ENCODE data around the gene LCE1B. TPM values are rescaled to one million over a fixed set of nuclear protein-coding genes. Genes with fewer than 3 reads are reported as not detected.

Gene LCE1B, protein sequence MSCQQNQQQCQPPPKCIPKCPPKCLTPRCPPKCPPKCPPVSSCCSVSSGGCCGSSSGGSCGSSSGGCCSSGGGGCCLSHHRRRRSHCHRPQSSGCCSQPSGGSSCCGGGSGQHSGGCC
- not detected for total RNA-seq

DNA sequence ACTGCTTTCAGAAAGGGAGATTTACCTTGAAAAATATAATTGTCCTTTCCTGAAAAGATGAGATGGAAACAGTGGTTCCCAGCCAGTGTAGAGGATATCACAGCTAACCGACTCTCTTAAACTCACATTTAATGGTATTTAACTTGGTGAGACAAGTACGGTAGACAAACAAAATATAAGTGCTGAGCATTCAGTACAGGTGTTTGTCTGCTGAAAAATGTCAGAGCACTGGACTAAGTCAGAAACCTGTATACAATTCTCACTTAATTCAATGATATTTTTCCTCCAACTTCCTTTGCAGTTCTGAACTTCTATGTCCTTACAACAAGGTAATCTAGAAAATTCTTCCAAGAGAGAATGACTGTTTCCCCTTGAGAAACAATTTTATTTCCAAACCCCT is at the start of gene LCE1B:
LCE1B (plus strand) TSS at position 301 of the 400 bp plus-strand sequence. CDS start 476 bp downstream, outside the sequence.
- ChIA-PET CTCF (no interaction called here), POLR2A (no interaction called here)
- Mint-ChIP-seq H3K4me3 (no peak within 1 kb of the TSS), H3K27me3 (peaks cover 5% of the 10 kb centered on the region), H3K36me3 (ENCODE audit: low read depth) (no peaks in the 10 kb centered on the region), H3K9me3 (no peaks in the 10 kb centered on the region), H3K4me1 (no peaks in the 10 kb centered on the region), H3K27ac (no peak within 1 kb of the TSS)
- DNase-seq = no peak

- CTCF ChIA-PET = no interaction called here
- DNase-seq = no peak
- Mint-ChIP-seq H3K27me3 (peaks cover 7% of the 10 kb centered on the region), H3K9me3 (no peaks in the 10 kb centered on the region), H3K4me3 (no peak overlapping the region), H3K27ac (no peak overlapping the region), H3K36me3 (ENCODE audit: low read depth) (no peaks in the 10 kb centered on the region), H3K4me1 (no peaks in the 10 kb centered on the region)
- POLR2A ChIA-PET = no interaction called here
Measured at GRCh38 chr1:152768847-152769533, 42.8 kb upstream of the LCE1B start.

- Mint-ChIP-seq H3K4me3 (no peak overlapping the region), H3K27me3 (peaks cover 7% of the 10 kb centered on the region), H3K4me1 (no peaks in the 10 kb centered on the region), H3K27ac (no peak overlapping the region), H3K36me3 (ENCODE audit: low read depth) (no peaks in the 10 kb centered on the region), H3K9me3 (no peaks in the 10 kb centered on the region)
- POLR2A ChIA-PET = no interaction called here
- CTCF ChIA-PET = no interaction called here
- no peak for DNase-seq
Measured at GRCh38 chr1:152770411-152770810, 41.4 kb upstream of the LCE1B start.

DNA sequence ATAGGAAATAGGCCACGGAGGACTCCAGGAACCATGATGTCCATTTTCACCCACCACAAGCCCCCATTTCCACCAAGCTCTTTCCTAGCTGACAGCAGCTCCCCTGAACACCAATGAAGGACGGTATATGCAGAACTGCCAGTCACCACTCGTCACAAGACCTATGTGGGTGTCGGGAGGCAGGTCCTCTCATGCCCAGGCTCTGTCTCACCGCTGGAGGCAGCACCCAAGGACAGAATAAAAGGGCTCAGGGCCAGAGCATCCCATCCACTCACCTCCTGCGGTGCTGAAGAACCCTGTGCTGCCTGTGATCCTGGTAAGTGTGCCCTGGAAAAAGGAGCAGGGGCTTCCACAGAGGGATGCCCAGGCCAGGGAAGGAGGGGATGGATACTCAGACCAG is 36.9 kb upstream of the LCE1B start, which contains the start of gene LCE1F:
LCE1F (plus strand) TSS at position 266 of the 400 bp plus-strand sequence. CDS start 1,232 bp downstream, outside the sequence.
- H3K27ac Mint-ChIP-seq = no peak within 1 kb of the TSS
- H3K4me3 Mint-ChIP-seq = no peak within 1 kb of the TSS
- ChIA-PET POLR2A (no interaction called here), CTCF (no interaction called here)
- peaks cover 9% of the 10 kb centered on the region for H3K27me3 Mint-ChIP-seq
- H3K4me1 Mint-ChIP-seq = no peaks in the 10 kb centered on the region
- no peaks in the 10 kb centered on the region for H3K9me3 Mint-ChIP-seq
- no peak for DNase-seq
- H3K36me3 Mint-ChIP-seq (ENCODE audit: low read depth) = no peaks in the 10 kb centered on the region

GRCh38 chr1:152776361-152776760 is 35.4 kb upstream of the LCE1B start:
- no peaks in the 10 kb centered on the region for H3K36me3 Mint-ChIP-seq (ENCODE audit: low read depth)
- CTCF ChIA-PET = no interaction called here
- H3K4me3 Mint-ChIP-seq = no peak overlapping the region
- H3K9me3 Mint-ChIP-seq = no peaks in the 10 kb centered on the region
- no peak overlapping the region for H3K27ac Mint-ChIP-seq
- no peaks in the 10 kb centered on the region for H3K4me1 Mint-ChIP-seq
- peaks cover 7% of the 10 kb centered on the region for H3K27me3 Mint-ChIP-seq
- POLR2A ChIA-PET = no interaction called here
- no peak for DNase-seq

DNA sequence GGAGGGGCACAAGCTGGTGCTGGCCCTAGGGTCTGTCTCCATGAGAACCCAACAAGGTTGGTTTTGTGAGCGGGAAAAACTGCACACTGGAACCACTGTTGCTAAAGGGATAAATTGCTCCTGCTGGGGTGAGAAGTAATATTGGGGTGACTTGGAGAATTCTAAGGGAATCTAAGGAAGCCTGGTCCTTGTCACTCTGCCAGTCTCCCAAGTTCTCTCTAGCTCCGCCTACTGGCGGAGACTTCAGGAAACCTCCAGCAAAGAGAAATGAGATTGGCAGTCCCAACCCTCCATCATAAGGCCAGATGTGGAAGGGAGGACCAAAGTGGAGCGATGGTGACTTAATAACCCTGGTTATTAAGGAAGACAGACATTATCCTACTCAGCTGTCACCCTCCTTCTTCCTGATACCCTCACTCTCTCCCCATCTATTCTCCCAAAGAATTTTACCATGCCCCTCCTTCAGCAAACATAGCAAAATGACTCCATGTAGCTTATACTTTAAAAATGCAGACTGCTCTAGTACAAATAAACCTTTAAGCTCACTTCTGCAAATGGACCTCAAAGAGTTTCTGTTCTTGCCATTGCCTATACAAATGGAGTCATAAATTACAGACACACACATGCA is 34.1 kb upstream of the LCE1B start:
- H3K27me3 Mint-ChIP-seq = peaks cover 5% of the 10 kb centered on the region
- ChIA-PET POLR2A (no interaction called here), CTCF (interaction anchor here (1.0 to 1.7 kb wide), 2 partner anchors 10 to 30 kb away, joined by 3 to 5 read pairs; no protein-coding TSS in a partner anchor)
- H3K27ac Mint-ChIP-seq = no peak overlapping the region
- H3K36me3 Mint-ChIP-seq (ENCODE audit: low read depth) = no peaks in the 10 kb centered on the region
- no peak overlapping the region for H3K4me3 Mint-ChIP-seq
- no peaks in the 10 kb centered on the region for H3K4me1 Mint-ChIP-seq
- H3K9me3 Mint-ChIP-seq = no peaks in the 10 kb centered on the region
- DNase-seq = no peak

DNA sequence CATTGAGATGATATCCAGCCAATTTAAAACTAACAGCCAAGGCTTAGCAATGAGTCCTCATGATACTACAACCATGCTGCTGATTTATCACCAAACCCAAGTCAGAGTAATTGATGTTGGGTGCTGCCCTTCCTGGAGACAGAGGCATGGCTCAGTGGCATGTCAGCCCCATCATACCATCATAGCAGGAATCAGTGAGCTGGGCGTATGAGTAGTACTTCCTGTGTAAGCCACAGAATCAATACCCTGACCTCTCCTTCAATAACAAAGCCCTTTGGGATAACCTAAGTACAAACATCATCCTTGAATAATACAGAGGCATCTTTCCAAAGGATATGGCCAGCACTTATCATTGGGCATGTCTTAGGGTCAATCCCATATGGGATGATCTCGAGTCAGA is 28.7 kb upstream of the LCE1B start:
- H3K9me3 Mint-ChIP-seq = no peaks in the 10 kb centered on the region
- no peak overlapping the region for H3K27ac Mint-ChIP-seq
- DNase-seq = no peak
- ChIA-PET POLR2A (no interaction called here), CTCF (no interaction called here)
- no peaks in the 10 kb centered on the region for H3K36me3 Mint-ChIP-seq (ENCODE audit: low read depth)
- H3K4me1 Mint-ChIP-seq = peaks cover 4% of the 10 kb centered on the region
- peaks cover 18% of the 10 kb centered on the region for H3K27me3 Mint-ChIP-seq
- H3K4me3 Mint-ChIP-seq = no peak overlapping the region

- H3K27me3 Mint-ChIP-seq = peaks cover 23% of the 10 kb centered on the region
- H3K4me1 Mint-ChIP-seq = peaks cover 4% of the 10 kb centered on the region
- H3K36me3 Mint-ChIP-seq (ENCODE audit: low read depth) = no peaks in the 10 kb centered on the region
- POLR2A ChIA-PET = no interaction called here
- H3K4me3 Mint-ChIP-seq = no peak within 1 kb of the TSS
- no peak within 1 kb of the TSS for H3K27ac Mint-ChIP-seq
- CTCF ChIA-PET = no interaction called here
- no peaks in the 10 kb centered on the region for H3K9me3 Mint-ChIP-seq
- no peak for DNase-seq
Measured at GRCh38 chr1:152786077-152786476, 25.7 kb upstream of the LCE1B start, which contains the start of gene LCE1E. Gene LCE1E, plus strand, starts transcription at chr1:152786257. Its CDS starts 1,043 bp downstream, at chr1:152787300.

- ChIA-PET POLR2A (no interaction called here), CTCF (no interaction called here)
- no peak for DNase-seq
- Mint-ChIP-seq H3K4me3 (no peak overlapping the region), H3K4me1 (no peaks in the 10 kb centered on the region), H3K27me3 (peaks cover 2% of the 10 kb centered on the region), H3K27ac (no peak overlapping the region), H3K36me3 (ENCODE audit: low read depth) (no peaks in the 10 kb centered on the region), H3K9me3 (no peaks in the 10 kb centered on the region)
Measured at GRCh38 chr1:152795686-152796085, 16.1 kb upstream of the LCE1B start.

DNA sequence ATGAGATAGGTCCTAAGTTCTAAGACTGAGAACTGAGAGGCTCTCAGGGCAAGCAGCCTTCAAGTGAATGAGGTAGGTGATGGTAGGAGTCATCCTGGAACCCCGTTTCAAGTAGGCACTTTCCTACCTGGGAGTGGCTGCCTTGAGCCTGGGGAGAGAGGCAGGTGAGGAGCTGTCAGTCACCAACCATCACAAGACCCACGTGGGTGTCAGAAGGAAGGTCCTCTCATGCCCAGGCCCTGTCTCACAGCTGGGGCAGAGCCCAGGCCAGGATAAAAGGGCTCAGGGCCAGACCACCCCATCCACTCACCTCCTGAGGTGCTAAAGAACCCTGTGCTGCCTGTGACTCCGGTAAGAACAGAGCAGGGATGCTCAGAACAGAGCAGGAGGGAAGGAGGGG is 15.3 kb upstream of the LCE1B start, which contains the start of gene LCE1D:
LCE1D (plus strand) TSS at position 301 of the 400 bp plus-strand sequence. CDS start 1,074 bp downstream, outside the sequence.
- Mint-ChIP-seq H3K36me3 (ENCODE audit: low read depth) (no peaks in the 10 kb centered on the region), H3K4me1 (no peaks in the 10 kb centered on the region), H3K4me3 (no peak within 1 kb of the TSS), H3K9me3 (no peaks in the 10 kb centered on the region), H3K27ac (no peak within 1 kb of the TSS), H3K27me3 (peaks cover 4% of the 10 kb centered on the region)
- POLR2A ChIA-PET = no interaction called here
- no peak for DNase-seq
- CTCF ChIA-PET = no interaction called here

DNA sequence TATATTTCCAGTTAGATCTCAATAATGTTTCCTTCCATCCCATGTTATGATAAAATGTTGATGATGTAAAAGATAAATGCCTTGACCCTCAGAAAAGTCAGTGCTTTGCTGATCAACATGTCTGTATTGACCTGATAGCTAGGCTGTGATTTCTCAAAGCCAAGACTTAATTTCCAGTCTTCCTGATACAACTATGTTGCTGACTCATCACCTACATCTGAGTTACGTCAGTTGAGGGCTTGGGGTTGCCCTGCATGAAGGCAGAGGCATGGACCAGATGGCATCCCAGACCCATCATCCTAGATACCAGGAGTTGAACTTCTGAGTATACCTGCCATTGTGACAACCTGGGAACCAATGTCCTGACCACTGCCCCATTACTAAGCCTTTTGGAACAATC is 10.4 kb upstream of the LCE1B start:
- no peak overlapping the region for H3K27ac Mint-ChIP-seq
- no peaks in the 10 kb centered on the region for H3K36me3 Mint-ChIP-seq (ENCODE audit: low read depth)
- no peak overlapping the region for H3K4me3 Mint-ChIP-seq
- no peaks in the 10 kb centered on the region for H3K4me1 Mint-ChIP-seq
- H3K9me3 Mint-ChIP-seq = no peaks in the 10 kb centered on the region
- DNase-seq = no peak
- H3K27me3 Mint-ChIP-seq = peaks cover 8% of the 10 kb centered on the region
- CTCF ChIA-PET = no interaction called here
- POLR2A ChIA-PET = no interaction called here

DNA sequence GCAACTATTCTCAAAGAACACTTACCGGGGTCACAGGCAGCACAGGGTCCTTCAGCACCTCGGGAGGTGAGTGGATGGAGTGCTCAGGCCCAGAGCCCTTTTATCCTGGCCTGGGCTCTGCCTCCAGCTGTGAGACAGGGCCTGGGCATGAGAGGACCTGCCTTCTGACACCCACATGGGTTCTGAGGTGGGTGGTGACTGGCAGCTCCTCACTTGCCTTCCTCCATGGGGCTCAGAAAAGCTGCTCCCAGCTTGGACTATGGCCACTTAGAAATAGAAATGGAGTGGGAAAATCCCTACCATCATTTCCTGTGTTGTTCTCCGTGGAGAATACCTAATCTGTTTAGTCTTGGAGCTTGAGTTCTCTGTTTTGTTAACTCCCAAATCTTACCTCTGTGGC is 5.2 kb upstream of the LCE1B start, which contains the start of gene LCE1C:
LCE1C (minus strand) TSS at position 76 of the 400 bp plus-strand sequence. CDS start 1,173 bp downstream, outside the sequence.
- H3K9me3 Mint-ChIP-seq = no peaks in the 10 kb centered on the region
- no peak within 1 kb of the TSS for H3K27ac Mint-ChIP-seq
- ChIA-PET CTCF (interaction anchor here (0.6 kb wide), 1 partner anchor 14 kb away, joined by 3 read pairs; no protein-coding TSS in a partner anchor), POLR2A (no interaction called here)
- H3K36me3 Mint-ChIP-seq (ENCODE audit: low read depth) = no peaks in the 10 kb centered on the region
- no peaks in the 10 kb centered on the region for H3K4me1 Mint-ChIP-seq
- no peak within 1 kb of the TSS for H3K4me3 Mint-ChIP-seq
- H3K27me3 Mint-ChIP-seq = peaks cover 4% of the 10 kb centered on the region
- DNase-seq = no peak

DNA sequence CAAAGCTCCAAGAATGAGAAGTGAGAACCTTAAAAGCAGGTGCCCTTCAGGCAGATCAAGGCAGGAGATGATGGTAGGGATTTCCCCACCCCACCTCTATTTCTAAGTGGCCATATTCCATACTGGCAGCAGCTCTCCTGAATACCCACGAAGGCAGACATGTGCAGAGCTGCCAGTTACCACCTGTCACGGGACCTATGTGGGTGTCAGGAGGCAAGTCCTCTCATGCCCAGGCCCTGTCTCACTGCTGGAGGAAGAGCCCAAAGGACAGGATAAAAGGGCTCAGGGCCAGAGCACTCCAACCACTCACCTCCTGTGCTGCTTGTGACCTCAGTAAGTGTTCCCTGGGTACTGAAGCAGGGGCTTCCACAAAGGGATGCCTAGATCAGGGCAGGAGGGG is 721 bp upstream of the LCE1B start:
- CTCF ChIA-PET = no interaction called here

More for the DNA sequence above, 721 bp upstream of the LCE1B start:
- H3K36me3 Mint-ChIP-seq (ENCODE audit: low read depth) = no peaks in the 10 kb centered on the region
- no peak overlapping the region for H3K4me3 Mint-ChIP-seq
- no peaks in the 10 kb centered on the region for H3K4me1 Mint-ChIP-seq
- peaks cover 5% of the 10 kb centered on the region for H3K27me3 Mint-ChIP-seq
- H3K27ac Mint-ChIP-seq = no peak overlapping the region
- POLR2A ChIA-PET = no interaction called here
- H3K9me3 Mint-ChIP-seq = no peaks in the 10 kb centered on the region
- DNase-seq = no peak
